Inferior parietal cortex (tissue), 1 donor: Measurements from ENCODE around the gene NAGK.
A peak's percentile ranks its signal among the peaks of the same experiment; 100 is the strongest.
"Not testable (repeated sequence)": the region's sequence is repeated elsewhere in the genome, so short reads cannot be mapped to it uniquely, and the experiment has no call there.

Source experiments
- DNase-seq: peaks from one replicate; pipeline ENCODE4 v3.0.0-alpha.2; 2016; ENCODE audit errors: extremely low spot score

NAGK gene

GRCh38 chr2:71069376-71069775, 928 bp downstream of the NAGK start:
- no peak for DNase-seq

- DNase-seq: no peak
Measured at GRCh38 chr2:71070294-71071093, 2.0 kb downstream of the NAGK start.

- peak; percentile 49 for DNase-seq
Measured at GRCh38 chr2:71071681-71072398, 3.4 kb downstream of the NAGK start.

GRCh38 chr2:71072492-71072891, 4.0 kb downstream of the NAGK start:
- DNase-seq: no peak

- no peak for DNase-seq
Measured at GRCh38 chr2:71073475-71073874, 5.0 kb downstream of the NAGK start.

GRCh38 chr2:71074893-71075395, 6.5 kb downstream of the NAGK start:
- no peak for DNase-seq

- DNase-seq: no peak
Measured at GRCh38 chr2:71078624-71079023, 10.2 kb downstream of the NAGK start.

- no peak for DNase-seq
Measured at GRCh38 chr2:71082402-71083252, 14.2 kb downstream of the NAGK start.

- not testable (repeated sequence) for DNase-seq
Measured at GRCh38 chr2:71083297-71083696, 14.8 kb downstream of the NAGK start.

GRCh38 chr2:71083752-71084312, 15.4 kb downstream of the NAGK start:
- not testable (repeated sequence) for DNase-seq

- DNase-seq: not testable (repeated sequence)
Measured at GRCh38 chr2:71085325-71086003, 17.0 kb downstream of the NAGK start.

- not testable (repeated sequence) for DNase-seq
Measured at GRCh38 chr2:71089475-71089874, 21.0 kb downstream of the NAGK start.

GRCh38 chr2:71091808-71092207, 23.4 kb downstream of the NAGK start:
- not testable (repeated sequence) for DNase-seq

GRCh38 chr2:71092491-71093260, 24.2 kb downstream of the NAGK start:
- DNase-seq: not testable (repeated sequence)

GRCh38 chr2:71100195-71100964, 31.9 kb downstream of the NAGK start:
- peak; percentile 23 for DNase-seq

- no peak for DNase-seq
Measured at GRCh38 chr2:71101656-71102055, 33.2 kb downstream of the NAGK start.

GRCh38 chr2:71102981-71103681, 34.7 kb downstream of the NAGK start:
- no peak for DNase-seq

- DNase-seq: no peak
Measured at GRCh38 chr2:71103809-71104208, 35.4 kb downstream of the NAGK start.

GRCh38 chr2:71106463-71106862, 38.0 kb downstream of the NAGK start:
- not testable (repeated sequence) for DNase-seq
